Kidney capillary endothelial cell (primary cell): ENCODE results near the gene DPYSL3.
"Not testable (repeated sequence)": the region's sequence is repeated elsewhere in the genome, so short reads cannot be mapped to it uniquely, and the experiment has no call there.

ENCODE experiments used
- DNase-seq: peaks from one replicate; pipeline ENCODE4 v3.0.0-alpha.2; 2018; ENCODE audit warnings: low spot score

DPYSL3 gene

GRCh38 chr5:147509710-147510651 lies at the start of gene DPYSL3:
Gene DPYSL3, minus strand, starts transcription at chr5:147510068. Its CDS starts 210 bp downstream, at chr5:147509858.
- peak; percentile 60 for DNase-seq

- peak; percentile 83 for DNase-seq
Measured at GRCh38 chr5:147558826-147559225, 49.0 kb upstream of the DPYSL3 start.

- DNase-seq = no peak
Measured at GRCh38 chr5:147557876-147558745, 48.2 kb upstream of the DPYSL3 start.

GRCh38 chr5:147555176-147555575 lies 45.3 kb upstream of the DPYSL3 start:
- no peak for DNase-seq

- DNase-seq = no peak
Measured at GRCh38 chr5:147554261-147554817, 44.5 kb upstream of the DPYSL3 start.

GRCh38 chr5:147553817-147554216 lies 43.9 kb upstream of the DPYSL3 start:
- not testable (repeated sequence) for DNase-seq

GRCh38 chr5:147552897-147553296 lies 43.0 kb upstream of the DPYSL3 start:
- DNase-seq = no peak

- DNase-seq = no peak
Measured at GRCh38 chr5:147551677-147552076, 41.8 kb upstream of the DPYSL3 start.

GRCh38 chr5:147547730-147548129 lies 37.9 kb upstream of the DPYSL3 start:
- no peak for DNase-seq

GRCh38 chr5:147544556-147544955 lies 34.7 kb upstream of the DPYSL3 start:
- DNase-seq = no peak

GRCh38 chr5:147539053-147539452 lies 29.2 kb upstream of the DPYSL3 start:
- no peak for DNase-seq

- no peak for DNase-seq
Measured at GRCh38 chr5:147538236-147538635, 28.4 kb upstream of the DPYSL3 start.

- no peak for DNase-seq
Measured at GRCh38 chr5:147534172-147534951, 24.5 kb upstream of the DPYSL3 start.

GRCh38 chr5:147532156-147532555 lies 22.3 kb upstream of the DPYSL3 start:
- DNase-seq = no peak

- DNase-seq = peak; percentile 90
Measured at GRCh38 chr5:147530530-147531389, 20.9 kb upstream of the DPYSL3 start.

GRCh38 chr5:147523069-147523468 lies 13.2 kb upstream of the DPYSL3 start:
- no peak for DNase-seq

- peak; percentile 91 for DNase-seq
Measured at GRCh38 chr5:147522435-147522834, 12.6 kb upstream of the DPYSL3 start.

GRCh38 chr5:147520450-147520849 lies 10.6 kb upstream of the DPYSL3 start:
- no peak for DNase-seq

GRCh38 chr5:147519380-147519779 lies 9.5 kb upstream of the DPYSL3 start:
- DNase-seq = no peak

GRCh38 chr5:147517383-147517782 lies 7.5 kb upstream of the DPYSL3 start:
- no peak for DNase-seq

- DNase-seq = no peak
Measured at GRCh38 chr5:147515269-147515668, 5.4 kb upstream of the DPYSL3 start.
